GM12874 (cell line): ENCODE measurements around the gene LRRC8D.

Experiments used
- TF ChIP-seq, protein P1 (sequence below): IDR thresholded peaks from 2 replicates; pipeline ENCODE4 v1.5.1; 2011; ENCODE audit warnings: low read depth, mild to moderate bottlenecking, control low read depth, low read length, moderate library complexity; ENCODE audit not compliant: insufficient read depth

LRRC8D gene

GRCh38 chr1:89910268-89910667, 89.4 kb downstream of the LRRC8D start:
- TF ChIP-seq, protein P1, sequence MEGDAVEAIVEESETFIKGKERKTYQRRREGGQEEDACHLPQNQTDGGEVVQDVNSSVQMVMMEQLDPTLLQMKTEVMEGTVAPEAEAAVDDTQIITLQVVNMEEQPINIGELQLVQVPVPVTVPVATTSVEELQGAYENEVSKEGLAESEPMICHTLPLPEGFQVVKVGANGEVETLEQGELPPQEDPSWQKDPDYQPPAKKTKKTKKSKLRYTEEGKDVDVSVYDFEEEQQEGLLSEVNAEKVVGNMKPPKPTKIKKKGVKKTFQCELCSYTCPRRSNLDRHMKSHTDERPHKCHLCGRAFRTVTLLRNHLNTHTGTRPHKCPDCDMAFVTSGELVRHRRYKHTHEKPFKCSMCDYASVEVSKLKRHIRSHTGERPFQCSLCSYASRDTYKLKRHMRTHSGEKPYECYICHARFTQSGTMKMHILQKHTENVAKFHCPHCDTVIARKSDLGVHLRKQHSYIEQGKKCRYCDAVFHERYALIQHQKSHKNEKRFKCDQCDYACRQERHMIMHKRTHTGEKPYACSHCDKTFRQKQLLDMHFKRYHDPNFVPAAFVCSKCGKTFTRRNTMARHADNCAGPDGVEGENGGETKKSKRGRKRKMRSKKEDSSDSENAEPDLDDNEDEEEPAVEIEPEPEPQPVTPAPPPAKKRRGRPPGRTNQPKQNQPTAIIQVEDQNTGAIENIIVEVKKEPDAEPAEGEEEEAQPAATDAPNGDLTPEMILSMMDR, result no peak

GRCh38 chr1:89910780-89911179, 89.9 kb downstream of the LRRC8D start:
- TF ChIP-seq, protein P1, result no peak

GRCh38 chr1:89911191-89911991, 90.6 kb downstream of the LRRC8D start:
- TF ChIP-seq, protein P1, result no peak

DNA sequence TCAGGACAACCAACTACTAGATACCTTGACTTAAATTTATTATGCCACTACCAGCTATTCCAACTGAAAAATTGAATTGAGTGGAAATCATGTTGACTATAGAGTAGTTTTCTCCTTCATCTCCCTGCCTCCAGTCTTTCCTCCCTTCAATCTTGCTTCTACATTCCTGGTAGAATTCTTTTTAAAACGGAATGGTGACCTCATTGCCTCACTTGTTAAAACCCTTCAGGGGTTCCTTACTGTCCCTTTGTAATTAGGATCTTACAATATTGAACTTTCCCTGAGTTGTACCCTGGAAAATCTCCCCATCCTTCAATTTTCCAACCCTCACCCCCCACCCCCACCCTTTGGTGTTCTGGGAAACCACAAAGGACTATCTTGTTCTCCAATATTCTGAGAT, 91.2 kb downstream of the LRRC8D start:
- TF ChIP-seq, protein P1, result no peak

GRCh38 chr1:89913353-89914095, 92.7 kb downstream of the LRRC8D start:
- TF ChIP-seq, protein P1, result no peak

- TF ChIP-seq, protein P1, result no peak
These were observed 96.5 kb downstream of the LRRC8D start for GRCh38 chr1:89917353-89917752.

DNA sequence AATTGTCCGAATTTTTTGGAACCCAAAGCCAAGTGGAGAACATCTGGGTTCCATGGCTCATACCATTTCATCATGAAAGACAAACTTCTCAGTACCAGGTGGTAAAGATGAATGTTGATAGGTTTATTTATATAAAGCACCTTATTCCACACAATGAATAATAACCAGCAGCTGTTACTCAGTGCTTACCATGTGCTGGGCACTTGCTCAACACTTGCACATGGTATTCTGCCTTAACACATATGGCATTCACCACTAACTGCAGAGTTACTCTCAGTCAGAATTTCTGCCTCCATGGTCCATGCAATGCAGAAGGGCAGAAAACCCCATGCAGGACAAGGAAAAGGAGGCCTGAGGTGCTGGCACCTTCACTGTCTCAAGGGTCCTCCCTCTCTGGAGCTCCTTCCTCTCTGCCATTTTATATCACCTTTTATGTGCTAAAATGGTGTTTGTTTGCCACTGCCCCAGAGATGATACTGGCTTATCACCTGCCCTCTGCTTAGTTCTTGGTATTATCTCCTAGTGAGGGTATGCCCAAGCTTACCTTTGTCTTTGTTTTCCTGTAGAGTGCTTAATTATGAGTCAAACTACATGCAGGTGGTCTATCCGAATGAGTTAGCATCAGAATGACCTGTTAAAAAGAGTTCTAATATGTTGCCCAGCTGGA, 97.4 kb downstream of the LRRC8D start:
- TF ChIP-seq, protein P1, result no peak
